Muscle layer of colon (tissue), 2 donors: ENCODE data around the gene ERMARD.

ENCODE experiments used
- H3K27ac ChIP-seq: one replicate; pipeline ENCODE4 v1.7.0; 2013; ENCODE audit warnings: low read depth, mild to moderate bottlenecking, low read length, moderate library complexity
- H3K27me3 ChIP-seq, 2 donors: one replicate each; pipeline ENCODE4 v1.7.0; 2013; ENCODE audit warnings: low read length in 2 of 2, mild to moderate bottlenecking in 2 of 2; ENCODE audit not compliant: insufficient read depth in 2 of 2, control insufficient read depth in 1 of 2
- H3K36me3 ChIP-seq: one replicate; pipeline ENCODE4 v1.7.0; 2013; ENCODE audit warnings: mild to moderate bottlenecking, low read length; ENCODE audit not compliant: insufficient read depth
- H3K4me1 ChIP-seq: one replicate; pipeline ENCODE4 v1.7.0; 2013; ENCODE audit warnings: mild to moderate bottlenecking, low read length; ENCODE audit not compliant: insufficient read depth
- H3K4me3 ChIP-seq, 2 donors: one replicate each; pipeline ENCODE4 v1.7.0; 2013; ENCODE audit warnings: low read length in 2 of 2, low read depth in 1 of 2, mild to moderate bottlenecking in 1 of 2, moderate library complexity in 1 of 2
- H3K9ac ChIP-seq: one replicate; pipeline ENCODE4 v1.7.0; 2013; ENCODE audit warnings: low read length
- H3K9me3 ChIP-seq: one replicate; pipeline ENCODE4 v1.7.0; 2013; ENCODE audit warnings: mild to moderate bottlenecking, low read length
- donor health status: abdominal sarcoma.
- donor health status: Adenocarcinoma of cecum.

Gene ERMARD

GRCh38 chr6:169806701-169807100 lies 55.3 kb downstream of the ERMARD start:
- Histone ChIP-seq H3K4me3 (no peak overlapping the region), H3K27me3 (no peaks in the 10 kb centered on the region), H3K4me1 (no peaks in the 10 kb centered on the region)

GRCh38 chr6:169807229-169807628 lies 55.8 kb downstream of the ERMARD start:
- Histone ChIP-seq H3K36me3 (no peaks in the 10 kb centered on the region), H3K9me3 (no peaks in the 10 kb centered on the region), H3K27me3 (no peaks in the 10 kb centered on the region), H3K4me1 (no peaks in the 10 kb centered on the region), H3K9ac (no peak overlapping the region), H3K27ac (no peak overlapping the region), H3K4me3 (no peak overlapping the region)

More at GRCh38 chr6:169806701-169807100, 55.3 kb downstream of the ERMARD start:
- Histone ChIP-seq H3K9me3 (no peaks in the 10 kb centered on the region), H3K27ac (no peak overlapping the region), H3K36me3 (no peaks in the 10 kb centered on the region), H3K9ac (no peak overlapping the region)

DNA sequence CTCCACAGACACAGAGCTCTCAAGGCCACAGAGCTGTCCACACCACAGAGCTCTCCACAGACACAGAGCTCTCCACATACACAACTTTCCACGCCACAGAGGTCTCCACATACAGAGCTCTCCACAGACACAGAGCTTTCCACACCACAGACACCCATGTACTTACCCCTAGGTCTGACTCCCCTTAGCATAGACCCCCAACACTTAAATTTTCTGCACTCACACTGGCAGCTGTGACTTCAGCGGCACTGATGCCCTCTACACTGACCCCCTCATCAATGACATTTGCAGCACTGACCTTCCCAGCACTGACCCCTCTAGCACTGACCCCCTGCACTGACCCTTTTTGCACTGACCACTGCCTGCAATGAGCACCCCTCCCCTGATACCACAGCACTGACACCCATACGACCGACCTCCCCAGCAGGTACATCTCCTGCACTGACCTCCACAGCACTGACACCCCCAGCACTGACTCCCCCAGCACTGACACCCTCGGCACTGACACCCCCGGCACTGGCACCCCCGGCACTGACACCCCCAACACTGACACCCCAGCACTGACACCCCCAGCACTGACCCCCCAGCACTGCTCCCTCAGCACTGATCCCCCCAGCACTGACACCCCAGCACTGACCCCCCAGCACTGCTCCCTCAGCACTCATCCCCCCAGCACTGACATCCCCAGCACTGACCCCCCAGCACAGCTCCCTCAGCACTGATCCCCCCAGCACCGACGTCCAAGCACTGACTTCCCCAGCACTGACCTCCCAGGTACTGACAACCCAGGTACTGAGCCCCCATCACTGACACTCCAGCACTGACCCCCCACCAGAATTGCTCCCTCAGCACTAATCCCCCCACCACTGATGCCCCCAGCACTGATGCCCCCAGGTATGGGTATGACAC lies 56.5 kb downstream of the ERMARD start:
- no peak overlapping the region for H3K27ac ChIP-seq
- no peaks in the 10 kb centered on the region for H3K4me1 ChIP-seq
- no peak overlapping the region for H3K9ac ChIP-seq
- no peaks in the 10 kb centered on the region for H3K27me3 ChIP-seq
- no peak overlapping the region for H3K4me3 ChIP-seq
- H3K36me3 ChIP-seq, result no peaks in the 10 kb centered on the region
- H3K9me3 ChIP-seq, result no peaks in the 10 kb centered on the region

- H3K36me3 ChIP-seq, result no peaks in the 10 kb centered on the region
- H3K27me3 ChIP-seq, result no peaks in the 10 kb centered on the region
- H3K9me3 ChIP-seq, result no peaks in the 10 kb centered on the region
- no peak overlapping the region for H3K27ac ChIP-seq
- no peak overlapping the region for H3K9ac ChIP-seq
- H3K4me3 ChIP-seq, result no peak overlapping the region
- no peaks in the 10 kb centered on the region for H3K4me1 ChIP-seq
These were observed 57.2 kb downstream of the ERMARD start for GRCh38 chr6:169808608-169808967.

DNA sequence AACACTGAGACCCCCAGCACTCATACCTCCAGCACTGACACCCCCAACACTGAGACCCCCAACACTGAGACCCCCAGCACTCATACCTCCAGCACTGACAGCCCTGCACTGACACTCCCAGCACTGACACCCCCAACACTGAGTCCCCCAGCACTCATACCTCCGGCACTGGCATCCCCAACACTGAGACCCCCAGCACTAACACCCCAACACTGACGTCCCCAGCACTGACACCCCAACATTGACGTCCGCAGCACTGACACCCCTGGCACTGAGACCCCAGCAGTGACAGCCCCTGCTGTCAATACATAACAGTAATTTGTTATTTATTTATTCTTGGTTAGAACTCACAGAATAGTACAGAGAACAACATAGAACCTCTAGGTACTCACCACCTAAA lies 58.0 kb downstream of the ERMARD start:
- Histone ChIP-seq H3K27ac (no peak overlapping the region), H3K4me3 (no peak overlapping the region)

DNA sequence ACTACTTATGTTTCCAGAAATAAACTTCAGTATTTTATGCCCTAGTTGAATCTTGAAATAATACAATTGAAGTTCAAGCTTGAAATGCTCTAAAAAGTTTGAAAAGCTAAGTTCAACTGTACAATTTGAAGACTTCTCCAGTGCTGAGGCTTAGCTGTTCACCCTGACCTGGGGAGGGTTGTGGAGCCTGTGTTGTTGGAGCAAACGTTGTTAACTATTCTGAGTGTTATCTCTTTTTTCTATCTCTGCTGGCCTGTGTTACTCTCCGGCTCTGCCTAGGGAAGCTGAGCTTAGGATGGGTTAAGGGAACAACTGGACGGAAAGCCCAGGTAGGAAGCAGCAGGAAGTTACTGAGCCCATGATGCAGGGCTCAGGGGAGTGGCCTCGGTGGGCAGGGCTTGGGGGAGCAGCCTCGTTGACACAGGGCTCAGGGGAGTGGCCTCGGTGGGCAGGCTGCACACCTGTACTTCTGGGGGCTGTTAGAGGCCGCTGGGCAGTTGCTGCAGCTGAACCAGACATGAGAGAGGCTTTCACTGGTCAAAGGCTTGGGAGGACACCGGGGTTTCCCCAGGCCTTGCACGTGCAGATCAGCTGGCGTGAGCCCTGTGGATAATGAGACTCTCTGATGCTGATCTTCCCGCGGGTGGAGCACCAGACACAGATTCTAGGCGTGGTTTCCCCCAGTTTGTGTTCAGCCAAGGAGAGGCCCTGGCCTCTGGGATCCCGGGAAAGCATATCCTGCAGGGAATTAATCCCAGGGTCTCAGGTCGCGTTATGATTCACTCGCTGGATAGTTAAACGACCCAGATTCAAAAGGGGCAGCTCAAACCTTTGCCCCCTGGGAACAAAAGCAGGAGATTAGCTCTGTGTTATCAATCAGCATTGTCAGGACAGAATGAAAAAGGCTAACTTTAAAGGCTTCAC lies 58.9 kb downstream of the ERMARD start:
- Histone ChIP-seq H3K4me3 (no peak overlapping the region), H3K9ac (no peak overlapping the region), H3K27me3 (no peaks in the 10 kb centered on the region), H3K27ac (no peak overlapping the region), H3K4me1 (no peaks in the 10 kb centered on the region), H3K36me3 (no peaks in the 10 kb centered on the region), H3K9me3 (no peaks in the 10 kb centered on the region)

More for the DNA sequence above, 58.0 kb downstream of the ERMARD start:
- Histone ChIP-seq H3K9ac (no peak overlapping the region), H3K27me3 (no peaks in the 10 kb centered on the region), H3K36me3 (no peaks in the 10 kb centered on the region), H3K9me3 (no peaks in the 10 kb centered on the region), H3K4me1 (no peaks in the 10 kb centered on the region)

- no peak overlapping the region for H3K4me3 ChIP-seq
- H3K27me3 ChIP-seq, result no peaks in the 10 kb centered on the region
- no peaks in the 10 kb centered on the region for H3K36me3 ChIP-seq
- H3K9ac ChIP-seq, result no peak overlapping the region
- H3K4me1 ChIP-seq, result no peaks in the 10 kb centered on the region
- H3K9me3 ChIP-seq, result no peaks in the 10 kb centered on the region
- no peak overlapping the region for H3K27ac ChIP-seq
These were observed 59.6 kb downstream of the ERMARD start for GRCh38 chr6:169811072-169811471.

- Histone ChIP-seq H3K36me3 (no peaks in the 10 kb centered on the region), H3K27ac (no peak overlapping the region), H3K9me3 (no peaks in the 10 kb centered on the region), H3K4me1 (no peaks in the 10 kb centered on the region), H3K4me3 (no peak overlapping the region), H3K27me3 (no peaks in the 10 kb centered on the region), H3K9ac (no peak overlapping the region)
These were observed 60.3 kb downstream of the ERMARD start for GRCh38 chr6:169811521-169812256.

GRCh38 chr6:169812257-169812644 lies 60.8 kb downstream of the ERMARD start:
- Histone ChIP-seq H3K36me3 (no peaks in the 10 kb centered on the region), H3K9ac (no peak overlapping the region), H3K4me1 (no peaks in the 10 kb centered on the region), H3K27me3 (no peaks in the 10 kb centered on the region), H3K9me3 (no peaks in the 10 kb centered on the region), H3K27ac (no peak overlapping the region), H3K4me3 (no peak overlapping the region)

DNA sequence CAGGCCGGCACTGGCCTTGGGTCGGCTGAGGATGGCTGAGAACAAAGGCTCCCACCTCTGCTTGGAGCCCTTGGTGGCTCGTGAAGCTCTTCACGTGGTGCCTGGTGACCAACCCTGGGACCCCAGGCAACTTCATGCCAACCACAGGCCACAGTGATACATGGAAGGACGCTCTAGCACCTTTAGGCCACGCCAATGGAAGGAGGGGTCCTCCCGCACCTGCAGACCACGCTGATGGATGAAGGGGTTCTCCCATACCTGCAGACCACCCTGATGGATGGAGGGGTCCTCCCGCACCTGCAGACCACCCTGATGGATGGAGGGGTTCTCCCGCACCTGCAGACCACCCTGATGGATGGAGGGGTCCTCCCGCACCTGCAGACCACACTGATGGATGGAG lies 62.5 kb downstream of the ERMARD start:
- H3K9me3 ChIP-seq, result no peaks in the 10 kb centered on the region
- no peaks in the 10 kb centered on the region for H3K36me3 ChIP-seq
- H3K4me3 ChIP-seq, result no peak overlapping the region
- H3K27me3 ChIP-seq, result no peaks in the 10 kb centered on the region
- H3K4me1 ChIP-seq, result no peaks in the 10 kb centered on the region
- H3K27ac ChIP-seq, result no peak overlapping the region
- H3K9ac ChIP-seq, result no peak overlapping the region

GRCh38 chr6:169816054-169816453 lies 64.6 kb downstream of the ERMARD start:
- H3K9ac ChIP-seq, result no peak overlapping the region
- no peaks in the 10 kb centered on the region for H3K4me1 ChIP-seq
- H3K4me3 ChIP-seq, result no peak overlapping the region
- no peaks in the 10 kb centered on the region for H3K36me3 ChIP-seq
- H3K27me3 ChIP-seq, result no peaks in the 10 kb centered on the region
- H3K27ac ChIP-seq, result no peak overlapping the region
- no peaks in the 10 kb centered on the region for H3K9me3 ChIP-seq
